K562 treated with DMSO at 1 percent for 48 hours (cell line): Measurements from ENCODE around the gene YIPF5. TPM values are rescaled to one million over a fixed set of nuclear protein-coding genes. Genes with fewer than 3 reads are reported as not detected.

Experiments used
- total RNA-seq: library from RNA; unstranded; fragments of 300-600 nt; gene quantifications from 2 replicates; pipeline ENCODE4 v1.2.3, GENCODE V29; 2022; ENCODE audit warnings: low replicate concordance; ENCODE audit errors: extremely low read depth

Gene YIPF5
- not detected in 2 replicates for total RNA-seq

DNA sequence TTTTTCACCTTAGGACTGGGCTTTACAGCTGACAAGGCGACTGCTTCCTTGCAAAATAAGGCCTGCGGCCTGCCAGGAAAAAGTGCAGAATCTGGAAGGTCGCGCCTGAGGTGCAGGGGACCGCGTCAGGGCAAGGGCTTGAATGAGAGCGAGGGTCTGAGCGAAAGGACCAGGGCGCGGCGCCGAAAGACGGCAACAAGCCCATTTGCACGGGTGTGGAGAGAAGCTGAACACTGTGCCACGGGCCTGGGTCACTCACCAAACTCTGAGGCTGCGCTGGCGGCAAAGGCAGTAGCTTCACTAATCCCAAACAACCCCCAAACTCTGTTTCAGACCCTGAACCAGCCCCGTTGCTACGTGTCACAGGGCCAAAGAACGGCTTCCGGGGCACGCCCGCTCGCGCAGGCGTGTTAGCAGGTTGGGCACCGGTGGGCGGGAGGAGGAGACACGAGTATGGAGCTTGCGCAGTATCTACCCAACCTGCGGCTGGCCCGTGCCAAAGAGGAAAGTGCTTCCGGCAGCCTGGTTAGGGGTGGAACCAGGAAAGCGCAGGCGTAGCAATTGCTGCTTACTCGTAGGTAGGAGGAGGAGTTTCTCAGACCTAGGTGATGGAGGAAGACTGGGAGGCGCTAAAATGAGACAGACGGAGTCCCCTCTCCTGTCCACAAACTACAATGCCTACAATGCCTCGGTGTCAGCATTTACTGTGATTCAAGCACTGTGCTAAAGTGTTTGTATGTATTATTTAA, at the start of gene YIPF5, which contains the start of gene KCTD16:
TSS of gene YIPF5 (minus strand) at position 384 of the 749 bp plus-strand sequence. CDS start 704 bp downstream, outside the sequence.
TSS of gene KCTD16 (plus strand) at position 598 of the 749 bp plus-strand sequence.

Other genes with a start within 250 kb of the YIPF5 start
- gene KCTD16, start 214 bp upstream of the YIPF5 start, total RNA-seq = not detected in 2 replicates